ENCODE measurements around the gene ACTL7B. TPM values are rescaled to one million over a fixed set of nuclear protein-coding genes. Genes with fewer than 3 reads are reported as not detected.

ACTL7B gene
- total RNA-seq, 1 donor from 2014 or later, result not detected

GRCh38 chr9:108861997-108862396 lies 6.2 kb upstream of the ACTL7B start, which contains the start of gene ACTL7A:
TSS of gene ACTL7A (plus strand) at chr9:108862266. CDS start at chr9:108862323, 57 bp downstream.
- DNase-seq (ENCODE audit: low read depth), result no peak
- H3K4me3 ChIP-seq (ENCODE audit: low read depth, low read length), result no peak within 1 kb of the TSS
- TF ChIP-seq CTCF (conservative IDR thresholded peaks at IDR 0.05; ENCODE audit: low read depth, low read length), result no peak

GRCh38 chr9:108861464-108861863 lies 5.7 kb upstream of the ACTL7B start:
- H3K4me3 ChIP-seq (ENCODE audit: low read depth, low read length), result no peak overlapping the region
- no peak for DNase-seq (ENCODE audit: low read depth)
- no peak for TF ChIP-seq CTCF (conservative IDR thresholded peaks at IDR 0.05; ENCODE audit: low read depth, low read length)

- TF ChIP-seq CTCF (conservative IDR thresholded peaks at IDR 0.05; ENCODE audit: low read depth, low read length), result no peak
- no peak for DNase-seq (ENCODE audit: low read depth)
- H3K4me3 ChIP-seq (ENCODE audit: low read depth, low read length), result no peak overlapping the region
These were observed 5.0 kb upstream of the ACTL7B start for GRCh38 chr9:108860764-108861163.

DNA sequence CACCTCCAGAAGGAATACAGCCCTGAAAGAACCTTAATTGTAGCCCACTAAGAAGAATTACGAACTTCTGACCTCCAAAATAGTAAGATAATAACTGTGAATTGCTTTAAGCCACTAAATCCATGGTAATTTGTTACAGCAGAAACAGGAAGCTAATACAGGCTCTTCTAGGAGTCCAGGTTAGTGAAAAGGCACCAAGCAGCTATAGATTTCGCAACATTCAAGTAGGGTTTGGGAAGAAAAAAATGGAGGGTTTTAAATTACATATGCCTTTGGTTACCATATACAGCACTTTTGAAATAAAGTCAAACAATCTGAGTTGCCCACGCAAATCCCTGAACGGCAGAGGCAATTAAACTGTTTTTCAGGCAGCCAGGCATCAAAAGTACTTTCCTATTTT lies 4.6 kb upstream of the ACTL7B start:
- TF ChIP-seq CTCF (conservative IDR thresholded peaks at IDR 0.05; ENCODE audit: low read depth, low read length), result no peak
- H3K4me3 ChIP-seq (ENCODE audit: low read depth, low read length), result no peak overlapping the region
- no peak for DNase-seq (ENCODE audit: low read depth)

DNA sequence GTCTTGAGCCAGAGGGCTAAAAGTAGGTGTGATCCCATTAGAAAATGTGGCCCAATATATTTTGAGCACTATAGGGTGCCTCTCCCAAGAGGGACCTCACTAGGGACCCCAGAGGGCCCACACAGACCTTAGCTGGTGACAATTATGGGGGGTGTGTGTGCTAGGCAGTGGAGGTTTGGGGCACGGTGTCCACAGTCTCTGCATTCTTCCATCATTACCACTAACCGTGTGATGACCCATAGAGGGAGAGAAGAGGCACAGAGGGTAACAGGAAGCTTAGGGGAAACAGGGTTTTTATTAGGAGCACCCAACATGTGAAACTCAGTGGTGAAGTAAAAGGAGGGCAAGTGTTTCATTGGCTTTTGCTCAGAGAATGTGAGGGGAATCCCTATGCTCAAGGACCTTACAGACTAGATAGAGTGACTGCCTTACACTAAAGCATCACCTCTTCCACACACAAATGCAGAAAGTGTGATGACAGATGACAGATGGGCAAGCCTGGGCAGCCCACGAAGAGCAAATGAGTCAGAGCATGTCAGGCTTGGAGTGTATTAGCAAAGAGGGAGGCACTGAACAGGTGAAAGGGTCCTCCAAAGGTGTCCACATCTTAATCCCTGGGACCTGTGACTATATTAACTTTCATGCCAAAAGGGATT lies 3.8 kb upstream of the ACTL7B start:
- DNase-seq (ENCODE audit: low read depth), result no peak
- H3K4me3 ChIP-seq (ENCODE audit: low read depth, low read length), result no peak overlapping the region
- TF ChIP-seq CTCF (conservative IDR thresholded peaks at IDR 0.05; ENCODE audit: low read depth, low read length), result no peak

DNA sequence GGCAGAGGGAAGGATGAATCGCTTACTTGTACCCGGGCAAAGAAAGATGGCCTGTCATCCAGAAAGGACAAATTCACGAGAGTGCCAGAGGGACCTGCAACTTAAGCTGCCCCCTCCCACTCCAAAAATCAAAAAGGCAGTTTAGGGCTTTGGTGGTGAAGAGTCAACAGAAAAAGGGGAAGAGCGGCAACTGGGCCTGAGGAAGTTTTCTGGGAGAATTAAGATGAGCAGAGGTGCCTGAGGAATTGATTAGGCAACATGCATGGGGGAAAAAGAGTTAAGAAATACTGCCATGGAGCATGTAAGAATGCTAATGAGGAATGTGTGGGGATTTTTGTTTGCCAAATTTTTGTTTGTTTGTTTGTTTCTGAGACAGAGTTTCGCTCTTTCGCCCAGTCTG lies 1.8 kb upstream of the ACTL7B start:
- H3K4me3 ChIP-seq (ENCODE audit: low read depth, low read length), result no peak overlapping the region
- DNase-seq (ENCODE audit: low read depth), result no peak
- no peak for TF ChIP-seq CTCF (conservative IDR thresholded peaks at IDR 0.05; ENCODE audit: low read depth, low read length)

DNA sequence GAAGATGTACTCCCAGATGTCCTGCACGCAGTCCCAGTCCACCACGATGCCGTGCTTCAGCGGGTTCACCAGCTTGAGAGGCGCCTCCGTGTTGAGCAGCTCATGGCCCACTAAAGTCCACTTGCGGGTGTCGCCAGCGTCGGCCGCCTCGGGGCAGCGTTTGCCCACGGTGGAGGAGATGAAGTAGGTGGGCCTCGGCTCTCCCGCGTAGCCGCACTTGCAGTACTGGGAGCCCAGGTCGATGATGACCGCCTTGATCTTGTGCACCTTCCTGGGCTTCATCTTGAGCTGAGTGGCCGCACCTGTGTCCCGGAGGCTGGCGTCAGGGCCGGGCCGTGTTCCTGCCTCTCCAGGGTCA lies 278 bp downstream of the ACTL7B start:
- no peak for TF ChIP-seq CTCF (conservative IDR thresholded peaks at IDR 0.05; ENCODE audit: low read depth, low read length)
- no peak for DNase-seq (ENCODE audit: low read depth)
- no peak overlapping the region for H3K4me3 ChIP-seq (ENCODE audit: low read depth, low read length)

Measured in epithelial cell of proximal tubule (primary cell).